Neutrophil (primary cell): ENCODE data around the gene KCNH1.

Source experiments
- H3K27ac ChIP-seq: fragments of 200-600 bp; sonication (generic); 2 replicates; pipeline ENCODE4 v1.5.1; 2016; ENCODE audit warnings: mild to moderate bottlenecking, moderate library complexity
- H3K27me3 ChIP-seq: fragments of 200-600 bp; sonication (generic); 2 replicates; pipeline ENCODE4 v1.6.0; 2016; ENCODE audit warnings: mild to moderate bottlenecking
- H3K36me3 ChIP-seq: fragments of 200-600 bp; sonication (generic); 2 replicates; pipeline ENCODE4 v1.5.1; 2017
- H3K4me1 ChIP-seq, 2 experiments: fragments of 200-600 bp in 1 of 2; sonication (generic) in 1 of 2; 1 replicate in 1 of 2; 2 replicates in 1 of 2; pipeline versions ENCODE4 v1.5.1 to v1.6.1; 2013 to 2016; ENCODE audit warnings: low read depth in 1 of 2, low read length in 1 of 2, mild to moderate bottlenecking in 1 of 2, moderate library complexity in 1 of 2; ENCODE audit not compliant: control insufficient read depth in 1 of 2, insufficient read depth in 1 of 2
- H3K4me3 ChIP-seq, 2 experiments: fragments of 200-600 bp in 1 of 2; sonication (generic) in 1 of 2; 1 replicate in 1 of 2; 2 replicates in 1 of 2; pipeline ENCODE4 v1.5.1; 2013 to 2016; ENCODE audit warnings: low read depth in 1 of 2, low read length in 1 of 2, mild to moderate bottlenecking in 1 of 2, moderate library complexity in 1 of 2
- H3K9me3 ChIP-seq: fragments of 200-600 bp; sonication (generic); 2 replicates; pipeline ENCODE4 v1.5.1; 2016
- CTCF ChIP-seq: fragments of 200-600 bp; sonication (generic); IDR thresholded peaks from 2 replicates; pipeline ENCODE4 v1.5.1; 2016; ENCODE audit warnings: antibody characterized with exemption

KCNH1 gene

DNA sequence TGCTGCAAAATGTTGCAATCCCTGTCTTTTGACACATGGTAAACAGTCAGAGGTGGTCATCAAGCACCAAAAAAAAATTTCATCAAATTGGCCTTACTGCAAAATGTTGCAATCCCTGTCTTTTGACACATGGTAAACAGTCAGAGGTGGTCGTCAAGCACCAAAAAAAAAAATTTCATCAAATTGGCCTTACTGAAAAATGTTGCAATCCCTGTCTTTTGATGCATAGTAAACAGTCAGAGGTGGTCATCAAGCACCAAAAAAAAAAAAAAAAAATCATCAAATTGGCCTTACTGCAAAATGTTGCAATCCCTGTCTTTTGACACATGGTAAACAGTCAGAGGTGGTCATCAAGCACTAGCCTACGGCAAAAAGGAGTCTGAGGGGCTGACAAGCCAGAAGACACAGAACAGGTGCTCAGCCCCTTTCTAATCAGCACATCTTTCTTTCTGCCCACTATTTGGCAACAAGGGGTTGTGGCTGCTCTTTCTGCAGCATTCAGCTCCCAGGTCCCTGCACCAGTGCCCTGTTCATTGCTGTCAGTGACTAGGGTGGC lies 223.8 kb downstream of the KCNH1 start:
- H3K27me3 ChIP-seq: no peaks in the 10 kb centered on the region
- H3K4me3 ChIP-seq: no peak overlapping the region
- H3K36me3 ChIP-seq: no peaks in the 10 kb centered on the region
- no peaks in the 10 kb centered on the region for H3K4me1 ChIP-seq
- TF ChIP-seq CTCF: no peak
- H3K9me3 ChIP-seq: no peaks in the 10 kb centered on the region
- no peak overlapping the region for H3K27ac ChIP-seq

DNA sequence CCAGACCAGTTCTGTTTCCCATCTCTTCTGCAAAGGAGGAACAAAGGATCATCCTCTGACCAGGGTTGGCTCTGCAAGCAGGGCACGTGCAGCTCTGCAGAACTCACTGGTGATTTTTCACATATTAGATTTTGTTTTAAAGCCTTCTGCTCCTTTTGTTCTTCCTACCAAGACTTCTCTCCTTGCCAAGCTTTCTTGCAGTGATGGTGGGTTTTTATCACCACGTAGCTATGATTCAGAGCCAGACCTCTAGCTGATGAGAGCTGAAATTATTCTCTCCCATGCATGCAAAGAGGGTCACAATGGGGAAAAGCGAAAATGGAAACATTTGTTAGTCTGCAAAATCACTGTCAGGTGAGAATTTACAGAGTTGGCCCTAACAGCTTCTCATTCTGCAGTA lies 225.2 kb downstream of the KCNH1 start:
- no peak overlapping the region for H3K4me3 ChIP-seq
- no peaks in the 10 kb centered on the region for H3K36me3 ChIP-seq
- H3K9me3 ChIP-seq: no peaks in the 10 kb centered on the region
- no peak for TF ChIP-seq CTCF
- H3K4me1 ChIP-seq: no peaks in the 10 kb centered on the region
- no peak overlapping the region for H3K27ac ChIP-seq
- no peaks in the 10 kb centered on the region for H3K27me3 ChIP-seq

GRCh38 chr1:210908257-210908656 lies 225.7 kb downstream of the KCNH1 start:
- no peak for TF ChIP-seq CTCF
- no peaks in the 10 kb centered on the region for H3K36me3 ChIP-seq

DNA sequence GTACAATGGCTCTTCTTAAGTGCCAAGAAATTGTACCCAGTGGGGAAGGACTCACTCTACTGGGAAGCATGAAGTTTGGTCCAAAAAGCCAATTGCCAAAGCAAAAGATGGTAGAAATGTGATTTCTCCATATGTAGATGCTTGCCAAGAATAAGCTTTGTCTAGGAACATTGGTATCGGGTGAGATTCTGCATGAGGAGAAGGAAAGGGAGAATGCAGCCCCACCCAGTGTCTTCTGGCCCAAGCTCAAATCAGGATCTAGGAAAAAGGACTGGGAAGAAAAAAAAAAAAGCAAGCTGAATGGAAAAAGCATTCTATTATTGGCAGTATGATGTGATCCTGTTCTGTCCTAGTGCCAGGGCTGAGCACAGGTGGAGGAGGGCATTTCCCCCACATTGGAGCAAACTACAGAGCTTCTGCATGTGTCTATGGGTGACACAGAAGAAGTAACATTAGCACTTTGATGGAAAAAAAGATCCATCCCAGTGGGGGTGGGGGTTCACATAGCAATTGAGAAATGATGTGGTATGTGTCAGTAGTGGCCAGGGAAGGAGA lies 226.6 kb downstream of the KCNH1 start:
- Histone ChIP-seq H3K9me3 (no peaks in the 10 kb centered on the region), H3K36me3 (no peaks in the 10 kb centered on the region), H3K4me1 (no peaks in the 10 kb centered on the region), H3K27me3 (no peaks in the 10 kb centered on the region), H3K4me3 (no peak overlapping the region), H3K27ac (no peak overlapping the region)
- TF ChIP-seq CTCF: no peak

More at GRCh38 chr1:210908257-210908656, 225.7 kb downstream of the KCNH1 start:
- Histone ChIP-seq H3K9me3 (no peaks in the 10 kb centered on the region), H3K27ac (no peak overlapping the region), H3K27me3 (no peaks in the 10 kb centered on the region), H3K4me3 (no peak overlapping the region), H3K4me1 (no peaks in the 10 kb centered on the region)

DNA sequence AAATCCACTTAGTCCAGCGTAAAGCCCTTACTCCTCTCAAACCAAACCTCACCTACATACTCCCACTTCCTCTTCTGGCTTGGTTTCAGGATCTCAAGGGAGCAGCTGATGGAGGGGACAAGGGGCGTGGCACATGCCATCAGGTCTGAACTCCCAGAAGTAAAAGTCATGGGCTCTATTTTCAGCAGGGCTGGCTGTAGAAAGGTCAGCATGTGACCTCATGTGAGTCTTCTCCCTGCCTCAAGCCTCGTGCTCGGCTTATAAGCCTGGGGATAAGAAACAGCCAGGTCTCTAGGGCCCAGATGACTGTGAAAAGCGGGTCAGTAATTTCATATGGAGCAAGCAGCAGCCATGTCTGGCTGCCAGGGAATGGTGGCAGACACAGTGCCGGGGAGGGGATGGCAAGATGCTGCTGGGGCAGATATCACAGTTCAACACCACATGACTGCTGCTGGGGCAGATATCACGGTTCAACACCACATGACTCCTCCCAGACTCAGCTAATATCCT lies 227.9 kb downstream of the KCNH1 start:
- Histone ChIP-seq H3K27ac (no peak overlapping the region), H3K4me1 (no peaks in the 10 kb centered on the region), H3K9me3 (no peaks in the 10 kb centered on the region), H3K27me3 (no peaks in the 10 kb centered on the region), H3K36me3 (no peaks in the 10 kb centered on the region), H3K4me3 (no peak overlapping the region)
- no peak for TF ChIP-seq CTCF
